Measurements from ENCODE around the gene MIER2.

- TF ChIP-seq POLR2A (IDR thresholded peaks at IDR 0.05) (no peak), CTCF (IDR thresholded peaks at IDR 0.05) (no peak)
These were observed 27.0 kb upstream of the MIER2 start for GRCh38 chr19:371501-372168.

All from sigmoid colon (tissue), 3 donors.